CD4-positive, alpha-beta T cell treated with Interleukin-1 beta for 1 hour (primary cell): ENCODE results near the gene COL23A1.

ENCODE experiments used
- DNase-seq, 2 donors: peaks; one replicate each; pipeline ENCODE4 v3.0.0-alpha.2; 2020 to 2022

The COL23A1 gene

DNA sequence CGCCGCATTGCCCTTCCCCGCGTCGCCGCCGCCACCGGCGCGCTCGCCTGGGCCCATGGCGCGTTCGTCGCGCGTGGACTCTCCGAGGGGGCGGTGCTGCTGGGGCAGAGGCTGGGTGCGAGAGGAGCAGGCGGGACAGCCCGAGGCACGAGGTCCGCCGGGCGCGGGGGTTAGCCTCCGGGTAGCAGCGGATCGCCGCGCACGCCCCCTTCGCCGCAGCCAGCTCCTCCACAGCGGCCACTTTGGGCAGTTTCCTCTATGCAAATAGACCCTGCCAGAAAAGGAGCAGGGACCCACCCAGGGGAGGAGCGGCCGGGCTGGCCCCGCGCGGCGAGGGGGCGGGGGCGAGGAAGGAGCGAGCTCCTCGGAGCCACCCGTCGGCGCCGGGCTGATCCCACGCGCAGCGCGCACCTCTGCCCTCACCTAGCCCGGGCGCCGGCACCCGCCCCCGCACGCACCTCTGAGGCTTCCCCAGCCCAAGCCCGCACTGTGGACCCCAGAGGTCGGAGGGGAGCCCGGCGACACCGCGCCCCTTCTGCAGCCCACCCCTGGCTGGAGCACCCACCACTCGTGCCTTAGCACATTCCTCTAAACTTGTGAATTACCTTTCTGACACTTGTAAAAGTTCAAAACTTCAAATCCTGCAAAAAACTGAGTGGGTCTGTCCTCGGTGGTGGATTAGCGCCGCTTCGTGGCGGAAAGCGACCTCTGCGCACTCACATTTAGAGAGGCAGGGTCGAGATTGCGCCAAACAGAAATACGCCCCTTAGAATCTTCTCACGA, at the start of gene COL23A1:
Gene COL23A1 (minus strand): TSS at position 253 of the 783 bp plus-strand sequence.
- peak; percentile 27 to 39 for DNase-seq

DNA sequence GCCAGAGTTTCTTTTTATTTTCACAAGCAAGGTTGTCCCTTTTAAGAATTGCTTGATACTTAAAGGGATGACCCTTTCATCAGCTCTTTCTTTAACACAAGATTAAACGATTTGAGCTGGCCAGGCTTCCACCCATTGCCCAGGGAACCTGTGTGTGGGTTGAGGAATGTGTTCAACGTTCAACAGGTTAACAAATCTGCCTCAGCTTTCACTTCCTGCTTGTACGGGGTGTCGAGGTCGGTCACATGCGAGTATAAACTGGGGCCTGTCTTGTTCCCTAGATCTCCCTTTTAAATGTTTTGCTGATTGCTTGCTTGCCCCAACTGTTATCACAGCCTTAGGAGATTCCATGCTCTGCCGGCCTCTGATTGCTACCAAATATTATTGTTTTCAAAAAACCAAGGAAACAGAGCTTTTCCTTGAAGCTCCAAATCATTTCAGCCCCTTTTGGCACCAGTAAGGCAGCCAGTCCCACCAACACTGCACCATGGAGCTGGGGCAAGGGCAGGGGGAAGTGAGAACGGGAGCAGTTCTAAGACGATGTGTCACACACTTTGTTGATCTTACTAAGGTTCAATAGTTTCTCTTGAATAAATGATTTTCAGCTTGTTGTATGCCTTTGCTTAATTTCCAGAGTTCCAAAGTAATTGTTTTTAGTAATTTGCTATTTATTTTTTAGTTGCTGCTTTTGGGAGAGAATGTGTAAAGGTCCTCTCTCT, 47.3 kb upstream of the COL23A1 start:
- peak in 1 of 2 donors; percentile 9 for DNase-seq

DNA sequence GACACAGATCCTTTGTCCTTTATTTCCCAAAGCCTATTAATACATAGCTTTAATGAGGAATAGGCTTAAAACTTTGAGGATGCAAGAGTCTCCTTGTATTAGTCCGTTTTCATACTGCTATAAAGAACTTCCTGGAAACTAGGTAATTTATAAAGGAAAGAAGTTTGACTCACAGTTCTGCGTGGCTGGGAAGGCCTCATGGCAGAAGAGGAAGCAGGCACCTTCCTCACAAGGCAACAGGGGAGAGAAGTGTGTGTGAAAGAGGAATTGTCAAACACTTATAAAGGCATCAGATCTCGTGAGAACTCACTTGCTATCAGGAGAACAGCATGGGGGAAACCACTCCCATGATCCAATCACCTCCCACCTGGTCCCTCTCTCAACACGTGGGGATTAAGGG, 42.1 kb upstream of the COL23A1 start:
- DNase-seq = no peak

DNA sequence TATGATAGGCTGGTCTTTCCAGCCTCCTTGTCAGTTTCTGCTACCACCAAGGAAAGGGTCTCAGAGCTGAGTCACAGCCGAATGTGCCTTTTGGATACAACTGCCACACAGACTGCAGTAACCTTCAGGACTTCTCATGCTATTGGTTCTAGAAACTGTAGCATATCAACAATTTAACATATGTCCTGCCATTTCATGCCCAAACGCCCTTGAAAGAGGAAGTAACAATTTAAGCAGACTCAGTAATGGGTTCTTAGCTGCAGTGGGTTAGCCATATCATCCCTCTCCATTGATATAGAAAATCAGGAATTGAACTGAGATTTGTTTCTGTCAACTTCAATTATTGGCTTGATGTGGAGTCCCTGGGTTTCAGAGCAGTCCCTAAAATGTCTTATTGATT, 40.8 kb upstream of the COL23A1 start:
- DNase-seq = no peak

DNA sequence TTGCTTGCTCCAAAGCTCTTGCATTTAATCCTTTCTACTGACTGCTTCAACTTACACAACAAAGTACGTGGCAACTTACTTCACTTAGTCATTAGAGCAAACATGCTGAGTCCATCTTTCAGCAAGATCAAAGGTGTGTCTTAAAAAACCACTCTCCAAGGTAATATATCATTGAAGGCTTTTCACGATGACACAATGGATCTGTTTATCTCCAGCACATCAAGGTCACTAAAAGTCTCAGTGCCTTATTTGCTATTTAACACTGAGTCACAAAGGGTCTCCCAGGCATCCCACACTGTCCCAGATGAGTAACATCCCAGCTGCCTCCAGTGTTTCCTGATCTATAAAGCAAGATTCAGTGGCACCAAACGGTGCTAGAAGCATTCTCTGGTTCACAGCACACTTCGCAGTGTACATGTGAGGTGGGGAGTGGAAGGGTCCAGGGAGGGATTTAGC, 40.3 kb upstream of the COL23A1 start:
- DNase-seq = no peak

DNA sequence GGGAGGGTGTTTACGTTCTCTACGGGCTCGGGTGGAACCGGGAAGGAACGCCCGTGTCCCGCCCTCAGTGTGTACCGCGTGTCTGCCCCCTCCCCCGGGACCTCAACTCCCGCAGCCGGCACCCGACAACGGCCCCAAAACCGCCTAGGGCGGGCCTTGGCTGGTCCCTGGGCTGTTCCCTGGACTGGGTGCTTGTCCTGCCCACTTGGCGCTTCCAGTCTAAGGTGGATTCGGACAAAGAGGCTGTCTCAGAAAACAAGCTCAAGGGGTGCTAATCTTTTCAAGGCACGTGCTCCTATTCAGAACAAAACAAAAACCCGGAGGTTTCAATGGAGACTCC, 37.0 kb upstream of the COL23A1 start:
- DNase-seq = no peak

DNA sequence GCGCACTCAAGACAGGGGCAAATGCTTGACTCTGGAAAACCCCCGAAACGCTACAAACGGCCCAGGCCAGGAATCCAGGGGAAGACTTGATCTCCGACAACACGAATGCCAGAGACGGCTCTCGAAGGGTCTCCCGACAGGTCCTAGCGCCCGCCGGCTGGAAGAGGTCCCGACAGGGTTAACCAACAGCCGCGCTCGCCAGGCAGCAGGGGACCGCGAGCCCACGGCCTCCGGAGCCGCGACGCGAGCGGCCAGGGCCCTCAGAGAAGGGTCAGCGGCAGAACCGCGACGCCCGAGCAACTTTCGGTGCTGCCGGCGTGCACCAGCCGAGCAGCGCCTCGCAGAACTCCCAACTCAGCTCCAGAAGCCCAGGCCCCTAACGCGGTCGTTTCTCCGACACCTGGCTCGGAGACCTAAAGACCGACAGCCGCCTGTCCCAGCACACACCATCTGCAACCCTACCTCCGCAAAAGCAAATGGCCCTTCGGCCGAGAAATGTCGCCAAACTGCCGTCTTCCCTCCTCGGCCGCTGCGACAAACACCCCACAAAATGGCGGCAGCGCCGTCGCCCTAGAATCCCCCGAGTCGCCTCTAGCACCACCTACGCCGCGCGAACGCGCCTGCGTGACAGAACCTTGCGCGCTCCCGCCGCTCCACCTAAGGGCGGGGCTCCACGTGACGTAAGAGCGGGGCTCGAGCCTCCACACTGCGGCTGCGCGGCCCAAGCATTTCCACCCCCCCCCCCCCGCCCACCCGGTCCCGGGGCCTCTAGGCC, 36.5 kb upstream of the COL23A1 start, which contains the start of gene CLK4:
Gene CLK4 (minus strand): TSS at position 567 of the 775 bp plus-strand sequence. CDS start 3,634 bp downstream, outside the sequence.
- peak; percentile 96 to 97 for DNase-seq

DNA sequence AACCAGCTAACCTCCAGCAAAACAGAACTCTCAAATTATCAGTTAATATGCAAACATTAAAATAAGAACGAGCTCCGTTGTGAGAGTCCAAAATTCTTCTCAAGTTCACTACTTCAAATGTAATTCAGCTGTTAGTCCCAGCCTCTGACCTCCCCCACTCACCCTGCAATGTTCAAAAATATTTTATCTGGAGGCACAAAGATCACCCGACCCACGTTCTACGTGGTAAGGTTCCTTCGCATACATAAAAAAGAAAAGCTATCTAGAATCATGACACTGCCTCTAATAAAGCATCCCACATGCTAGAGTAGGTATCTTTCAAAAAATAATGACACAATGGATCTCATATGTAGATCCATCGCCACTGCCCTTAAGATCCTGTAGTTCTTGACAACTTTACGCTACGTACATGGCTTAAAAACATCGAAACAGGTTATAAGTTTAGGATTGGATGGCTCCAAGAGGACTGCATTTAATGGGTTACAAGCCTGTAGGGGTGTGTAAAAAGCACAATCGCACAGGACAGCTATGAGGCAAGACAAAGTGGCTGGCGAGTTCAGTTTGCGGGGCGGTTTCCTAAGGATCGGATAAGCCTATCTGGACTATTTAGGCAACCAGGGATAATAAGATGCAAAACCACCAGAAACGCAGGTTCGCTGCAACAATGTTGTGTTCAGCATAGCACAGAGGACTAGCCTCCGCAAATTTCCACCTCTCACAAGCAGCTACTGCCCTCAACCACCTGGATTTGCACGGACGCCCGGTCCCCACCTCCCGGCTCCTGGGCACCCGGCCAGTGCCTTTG, 35.7 kb upstream of the COL23A1 start:
- no peak for DNase-seq

DNA sequence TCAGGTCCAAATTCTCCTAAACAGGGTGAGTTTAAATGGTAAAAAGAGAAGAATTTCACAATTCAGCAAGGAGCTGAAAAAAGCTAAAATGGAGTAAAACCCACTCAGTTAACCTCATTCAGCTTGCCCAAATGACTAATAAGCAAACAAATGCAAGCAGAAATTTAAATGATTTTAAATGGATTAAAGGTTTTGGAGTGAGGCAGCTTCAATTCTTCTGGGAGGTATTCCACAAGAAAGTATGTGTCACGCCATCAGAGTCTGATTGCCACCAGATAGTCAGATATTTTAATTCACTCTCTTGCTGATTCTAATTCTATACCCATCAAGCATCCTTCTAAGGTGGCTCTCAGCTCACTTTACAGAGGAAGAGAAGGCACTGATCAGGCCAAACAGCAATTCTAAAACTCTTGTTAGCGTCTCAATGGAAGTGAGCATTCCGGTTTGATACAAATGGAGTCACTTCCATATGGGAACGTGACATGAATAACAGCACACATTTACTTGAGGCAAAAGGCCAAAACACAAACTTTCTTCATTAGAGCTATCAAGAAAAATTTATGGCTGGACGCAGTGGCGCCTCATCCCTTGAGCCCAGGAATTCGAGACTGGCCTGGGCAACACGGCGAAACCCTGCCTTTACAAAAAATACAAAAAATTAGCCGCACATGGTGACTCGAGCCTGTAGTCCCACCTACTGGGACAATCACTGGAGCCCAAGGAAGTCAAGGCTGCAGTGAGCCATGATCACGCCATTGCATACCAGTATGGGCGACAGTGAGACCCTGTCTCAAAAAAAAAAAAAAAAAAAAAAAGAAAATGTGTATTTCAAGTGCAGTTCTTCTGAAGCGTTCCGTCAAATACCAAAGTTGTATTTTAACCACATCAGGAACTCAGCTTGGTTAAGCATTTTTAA, 34.7 kb upstream of the COL23A1 start:
- DNase-seq = no peak

DNA sequence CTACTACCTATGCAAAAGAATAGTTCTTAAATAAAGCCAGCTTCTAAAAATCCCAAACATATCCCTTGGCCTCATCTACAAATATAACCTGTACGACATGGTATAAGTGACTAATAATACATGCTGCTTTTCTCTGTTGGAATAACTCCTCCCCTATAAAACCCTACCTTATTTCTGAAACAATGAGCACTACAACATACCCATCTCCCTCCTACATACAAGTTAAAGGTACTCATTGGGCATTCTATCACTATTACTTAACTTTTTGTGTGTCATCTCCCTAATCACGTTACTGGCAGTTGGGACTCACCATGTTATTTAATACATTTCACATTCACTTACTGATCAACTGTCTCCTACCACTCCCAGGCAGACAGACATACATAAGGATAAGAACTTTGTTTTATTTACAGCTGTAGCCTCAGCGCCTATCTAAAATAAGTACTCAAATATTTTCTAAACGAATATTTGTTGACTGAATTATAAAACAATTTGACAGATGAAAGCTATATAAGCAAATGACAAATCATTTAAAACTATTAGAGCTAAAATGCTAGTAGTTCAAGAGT, 32.6 kb upstream of the COL23A1 start:
- DNase-seq = no peak

DNA sequence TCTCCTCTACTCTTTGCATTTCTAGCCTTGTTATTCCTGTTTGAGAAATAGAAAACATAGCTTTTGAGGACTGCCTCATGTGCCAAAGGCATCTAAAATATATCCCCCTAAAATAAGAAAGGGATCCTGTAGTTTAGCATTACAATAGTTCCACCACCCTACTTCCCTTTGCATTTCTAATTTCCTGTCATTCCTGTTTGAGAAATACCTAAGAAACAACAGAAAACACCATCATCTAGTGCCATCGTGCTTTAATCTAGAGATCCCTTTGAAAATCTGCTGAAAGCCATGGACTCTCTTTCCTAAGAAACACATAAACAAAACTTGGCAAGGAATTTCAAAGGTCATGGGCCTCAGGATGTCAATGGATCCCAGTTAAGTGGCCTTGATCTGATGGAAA, 29.2 kb upstream of the COL23A1 start:
- DNase-seq = no peak

DNA sequence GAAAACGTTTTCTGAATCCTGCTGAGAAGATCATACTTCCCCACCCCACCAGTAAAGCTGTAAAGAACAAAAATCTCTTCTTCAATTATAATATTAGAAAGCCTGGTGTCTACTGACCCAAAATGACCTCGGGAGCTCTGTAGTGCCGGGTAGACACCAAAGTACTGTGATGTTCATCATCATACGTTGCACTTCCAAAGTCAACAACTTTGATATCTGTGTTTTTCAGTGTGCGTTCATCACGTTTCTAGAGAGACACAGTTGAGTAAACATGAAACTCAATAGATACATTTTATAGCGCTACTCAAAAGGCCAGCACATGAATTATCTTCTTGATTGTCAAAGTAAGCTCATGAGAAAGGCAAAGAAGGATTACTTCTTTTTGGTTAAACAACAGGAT, 22.1 kb upstream of the COL23A1 start:
- DNase-seq = no peak

DNA sequence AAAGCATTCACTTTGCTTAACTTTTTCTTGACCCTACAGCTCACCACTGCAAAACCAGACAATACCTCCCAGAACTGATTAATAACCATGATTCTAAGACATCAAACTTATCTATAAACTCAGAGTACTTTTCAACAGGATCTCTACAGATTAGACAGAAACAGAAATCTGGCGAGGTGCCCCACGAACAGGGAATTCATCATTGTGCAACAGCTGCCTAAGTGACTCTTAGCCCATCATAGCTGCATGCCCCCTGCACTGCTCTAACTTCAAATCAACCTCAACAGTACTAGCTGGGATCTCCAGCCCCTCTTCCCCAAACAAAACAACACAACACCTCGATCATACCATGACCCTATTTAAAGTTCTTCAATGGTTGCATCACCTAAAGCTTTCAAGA, 16.1 kb upstream of the COL23A1 start:
- no peak for DNase-seq

DNA sequence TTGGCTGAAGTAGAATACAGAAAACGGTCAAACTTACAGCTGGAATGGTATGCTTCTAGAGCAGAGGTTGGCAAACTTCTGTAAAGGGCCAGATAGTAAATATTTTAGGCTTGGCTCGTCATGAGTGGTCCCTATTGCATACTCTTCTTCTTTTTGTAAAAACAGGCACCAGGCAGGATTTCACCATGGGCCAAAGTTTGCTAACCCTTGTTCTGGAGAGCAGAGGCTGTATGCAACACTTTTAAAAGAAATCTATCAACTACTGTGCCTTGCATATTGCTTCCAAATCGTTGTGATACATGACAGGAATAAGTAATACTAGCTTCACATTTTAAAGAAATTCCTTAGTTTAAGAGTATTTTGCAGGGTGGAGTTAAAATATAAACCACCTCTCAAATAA, 15.6 kb upstream of the COL23A1 start:
- no peak for DNase-seq

DNA sequence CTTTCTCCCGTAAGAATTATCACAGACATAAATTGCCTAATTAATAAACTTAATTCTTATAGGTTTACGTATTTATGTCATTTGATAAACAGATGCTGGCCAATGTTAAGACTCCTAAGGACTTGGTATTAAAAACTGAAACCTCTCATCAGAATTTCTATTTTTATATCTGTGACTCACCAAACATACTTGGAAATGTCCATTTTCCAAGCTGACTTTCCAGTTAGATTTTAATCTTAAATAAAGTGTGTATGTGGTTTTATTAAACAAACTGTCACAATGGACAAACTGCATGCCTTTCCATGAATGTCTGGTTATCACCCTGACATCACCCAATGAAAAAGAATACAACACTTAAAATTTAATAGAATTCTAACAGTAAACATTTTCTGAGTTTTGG, 12.6 kb upstream of the COL23A1 start:
- DNase-seq = no peak

DNA sequence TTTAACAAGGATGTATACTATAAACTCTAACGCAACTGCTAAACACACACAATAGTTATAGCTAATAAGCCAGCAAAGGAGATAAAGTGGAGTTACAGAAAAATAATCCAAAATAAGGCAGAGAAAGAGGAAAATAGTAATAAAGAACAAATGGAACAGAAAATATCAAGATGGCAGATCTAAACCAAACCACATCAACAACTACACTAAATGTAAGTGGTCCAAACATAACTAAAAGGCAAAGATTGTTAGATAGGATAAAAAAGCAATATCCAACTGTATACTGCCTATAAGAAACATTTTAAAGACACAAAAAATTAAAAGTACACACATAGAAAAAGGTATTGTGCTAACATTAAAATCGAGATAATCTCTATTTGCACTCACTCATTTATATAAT, 5.6 kb upstream of the COL23A1 start:
- no peak for DNase-seq

DNA sequence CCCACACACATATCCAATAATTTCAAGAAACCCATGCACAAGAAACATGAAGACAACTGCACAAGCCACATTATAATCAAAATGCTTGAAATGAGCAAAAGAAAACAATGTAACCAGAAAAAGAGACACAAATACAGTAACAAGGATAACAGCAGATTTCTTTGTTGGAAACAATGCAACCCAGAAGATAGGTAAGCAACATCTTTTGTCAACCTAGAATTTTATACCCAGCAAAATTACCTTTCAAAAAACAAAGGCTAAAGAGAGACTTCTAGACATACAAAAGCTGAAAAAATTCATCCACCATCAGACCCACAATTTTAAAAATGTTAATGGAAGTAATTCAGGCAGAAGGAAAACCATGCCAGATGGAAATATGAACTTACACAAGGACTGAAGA, 5.0 kb upstream of the COL23A1 start:
- DNase-seq = no peak

DNA sequence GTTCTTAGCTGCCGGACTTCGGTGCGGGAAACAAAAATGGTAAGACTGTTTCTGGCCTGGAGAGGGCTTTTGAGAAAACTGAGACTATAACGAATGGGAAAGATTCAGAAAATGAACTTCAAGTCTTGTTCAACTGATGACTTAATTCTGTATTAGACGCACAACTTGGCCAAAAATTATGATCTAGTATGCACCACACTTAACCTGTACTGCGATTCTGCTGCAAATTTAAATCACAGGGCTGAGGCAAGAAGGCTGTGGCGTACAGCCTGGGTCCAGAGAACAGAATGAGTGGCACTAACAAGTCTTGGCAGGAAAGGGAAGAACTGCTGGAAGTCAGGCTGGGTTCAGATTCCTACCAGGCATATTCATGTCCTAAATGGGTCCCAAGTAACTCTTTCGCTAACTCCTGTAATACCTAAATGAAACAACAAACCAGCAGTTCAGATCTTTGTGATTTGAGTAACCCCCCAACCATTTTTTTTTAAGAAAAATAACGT, 781 bp upstream of the COL23A1 start:
- DNase-seq = no peak

DNA sequence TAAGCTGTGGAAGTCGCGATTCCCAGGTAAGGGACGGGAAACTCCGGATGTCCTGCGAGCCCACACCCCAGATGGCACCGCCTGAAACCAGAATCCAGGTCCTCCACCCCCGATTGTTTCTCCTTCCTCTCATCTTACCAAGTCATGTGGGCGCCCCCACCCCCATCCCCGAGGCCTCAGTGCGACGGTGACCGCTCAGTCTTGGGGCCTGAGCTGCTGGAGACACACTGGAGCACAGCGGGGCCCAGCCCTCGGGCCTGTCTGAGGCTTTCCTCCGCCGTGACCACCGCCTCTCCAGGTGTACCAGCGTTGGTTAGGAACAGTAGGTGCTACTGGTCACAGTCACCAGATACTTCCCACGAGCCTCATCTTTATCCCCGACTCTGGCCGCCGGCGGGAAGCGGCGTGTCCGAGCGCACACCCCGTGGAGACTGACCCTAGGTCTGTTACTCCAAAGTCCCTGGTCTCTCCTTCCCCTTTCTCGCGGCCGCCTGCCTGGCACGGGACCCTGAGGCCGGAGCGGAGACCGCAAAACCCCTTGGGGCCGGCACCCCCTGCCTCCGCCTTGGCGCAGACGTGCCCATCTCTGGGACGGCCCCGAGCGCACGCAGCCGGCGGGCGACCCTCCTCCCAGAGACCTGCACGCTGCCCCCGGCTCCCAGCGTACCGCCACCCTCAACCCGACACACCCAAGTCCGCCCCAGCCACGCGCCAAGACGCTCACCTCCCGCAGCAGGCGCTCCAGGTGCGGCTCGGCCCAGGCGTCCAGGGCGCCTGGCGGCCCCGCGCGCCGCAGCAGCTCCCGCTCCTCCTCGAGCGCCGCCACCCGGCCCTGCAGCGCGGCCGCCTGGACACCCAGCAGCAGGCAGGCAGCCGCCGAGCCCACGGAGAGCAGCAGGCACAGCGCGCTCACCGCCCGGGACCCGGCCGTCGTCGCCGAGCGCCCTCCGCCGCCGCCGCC, 733 bp downstream of the COL23A1 start:
- DNase-seq = no peak

DNA sequence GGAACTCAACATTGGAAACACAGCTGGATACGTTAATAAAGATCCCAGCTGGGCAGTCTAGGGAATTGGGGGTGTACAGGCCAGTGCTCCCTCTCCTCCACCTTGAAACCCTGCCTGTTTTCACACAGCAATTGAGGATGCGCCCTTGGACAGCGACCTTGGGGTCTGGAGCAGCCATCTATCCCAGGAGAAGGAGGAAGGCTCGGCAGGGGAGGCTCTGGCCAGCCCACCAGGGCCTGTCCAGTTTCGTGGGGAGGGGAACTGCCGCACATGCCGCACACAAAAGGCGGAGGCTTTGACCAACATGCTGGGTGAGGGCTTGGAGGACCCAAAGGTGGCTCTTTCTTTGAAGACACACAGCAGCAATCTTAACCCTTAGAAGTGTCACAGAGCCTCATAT, 1.4 kb downstream of the COL23A1 start:
- no peak for DNase-seq
